HCT116 (cell line): ENCODE results near the gene IRF2. TPM values are rescaled to one million over a fixed set of nuclear protein-coding genes. Genes with fewer than 3 reads are reported as not detected.

Source experiments
- ATAC-seq: fragments of 200-7000 bp; cut with Tn5 transposase; 2 replicates; pipeline ENCODE4 v1.9.1; 2020; ENCODE audit warnings: mild to moderate bottlenecking, moderate library complexity
- BruUV-seq: library from RNA; stranded (reverse); fragments of 400-500 nt; replicated peaks from 2 replicates; lab custom pipeline; 2021; lab: Mats Ljungman, UMichigan
- CTCF ChIA-PET: fragments of 300-600 bp; sonication (Branson Sonifier 250); formaldehyde crosslinking; loops from one replicate; lab custom pipeline; 2021; ENCODE audit warnings: antibody characterized with exemption; lab: Charles Lee
- POLR2A ChIA-PET: fragments of 300-600, 350-600 bp; sonication (Branson Sonifier 250); formaldehyde crosslinking; loops from one replicate; lab custom pipeline; 2021; ENCODE audit warnings: antibody characterized with exemption; lab: Charles Lee
- RAD21 ChIA-PET, 2 experiments: fragments of 300-600 bp; sonication (Branson Sonifier 250); formaldehyde crosslinking; loops; one replicate each; lab custom pipeline; 2023; ENCODE audit warnings: low total read pairs in 2 of 2; ENCODE audit not compliant: uncharacterized antibody in 2 of 2, unreplicated experiment in 2 of 2, low non-redundant PET in 1 of 2; lab: Charles Lee
- DNase-seq: peaks from one replicate; pipeline ENCODE4 v3.0.0-alpha.2; 2010; ENCODE audit warnings: low read depth, low spot score
- H2AFZ ChIP-seq: fragments of 200-600 bp; shearing (Covaris generic), sonication (generic); 2 replicates; pipeline ENCODE4 v1.6.1; 2017; ENCODE audit warnings: low read depth, mixed run types, mixed read lengths, antibody characterized with exemption, low read length; ENCODE audit not compliant: poor library complexity, severe bottlenecking
- H3K27ac ChIP-seq: 2 replicates; pipeline ENCODE4 v1.5.1; 2012; ENCODE audit warnings: low read depth, low read length
- H3K27me3 ChIP-seq: fragments of 200-600 bp; sonication (generic); 2 replicates; pipeline ENCODE4 v1.6.1; 2016; ENCODE audit warnings: mixed run types, low read length, mixed read lengths; ENCODE audit not compliant: insufficient read depth
- H3K36me3 ChIP-seq, 2 experiments: fragments of 200-500 bp in 1 of 2; fragments of 200-600 bp in 1 of 2; sonication (Bioruptor generic) in 1 of 2; sonication (generic) in 1 of 2; 2 replicates each; pipeline versions ENCODE4 v1.5.1 to v1.6.1; 2014 to 2016; ENCODE audit warnings: low read length in 2 of 2, inconsistent platforms in 1 of 2, mixed read lengths in 1 of 2, mixed run types in 1 of 2; ENCODE audit not compliant: insufficient read depth in 2 of 2, control insufficient read depth in 1 of 2
- H3K4me1 ChIP-seq, 2 experiments: fragments of 200-600 bp in 1 of 2; sonication (generic) in 1 of 2; 2 replicates each; pipeline versions ENCODE4 v1.5.1 to v1.6.1; 2012 to 2017; ENCODE audit warnings: low read length in 2 of 2, inconsistent platforms in 1 of 2, mild to moderate bottlenecking in 1 of 2, mixed read lengths in 1 of 2, mixed run types in 1 of 2, moderate library complexity in 1 of 2; ENCODE audit not compliant: insufficient read depth in 2 of 2, control insufficient read depth in 1 of 2
- H3K4me2 ChIP-seq: fragments of 200-600 bp; sonication (generic); 2 replicates; pipeline ENCODE4 v1.6.1; 2017; ENCODE audit warnings: mixed run types, low read length, mixed read lengths
- H3K4me3 ChIP-seq, 2 experiments: fragments of 200-600 bp in 1 of 2; sonication (generic) in 1 of 2; replicated peaks in 1 of 2; 2 replicates each; pipeline ENCODE4 v1.5.1; 2011 to 2016; ENCODE audit warnings: low read length in 2 of 2, control low read depth in 1 of 2, low read depth in 1 of 2, mild to moderate bottlenecking in 1 of 2, mixed read lengths in 1 of 2, mixed run types in 1 of 2
- H3K79me2 ChIP-seq: fragments of 200-600 bp; sonication (generic); 2 replicates; pipeline ENCODE4 v1.6.1; 2017; ENCODE audit warnings: mild to moderate bottlenecking, mixed run types, low read length, moderate library complexity, mixed read lengths; ENCODE audit not compliant: insufficient read depth
- H3K9ac ChIP-seq: fragments of 200-600 bp; sonication (generic); 2 replicates; pipeline ENCODE4 v1.6.1; 2016; ENCODE audit warnings: low read length, mixed read lengths
- H3K9me2 ChIP-seq: fragments of 200-600 bp; sonication (generic), shearing (Covaris generic); 2 replicates; pipeline ENCODE4 v1.6.1; 2017; ENCODE audit warnings: mixed run types, mild to moderate bottlenecking, moderate library complexity; ENCODE audit not compliant: insufficient read depth
- H3K9me3 ChIP-seq, 2 experiments: fragments of 200-500 bp in 1 of 2; fragments of 200-600 bp in 1 of 2; sonication (Bioruptor generic) in 1 of 2; sonication (generic) in 1 of 2; 2 replicates each; pipeline ENCODE4 v1.6.1; 2014 to 2017; ENCODE audit warnings: low read length in 2 of 2, mixed read lengths in 2 of 2, inconsistent platforms in 1 of 2, low read depth in 1 of 2, mild to moderate bottlenecking in 1 of 2, mixed run types in 1 of 2, moderate library complexity in 1 of 2; ENCODE audit not compliant: control insufficient read depth in 1 of 2, insufficient read depth in 1 of 2
- H4K20me1 ChIP-seq: fragments of 200-600 bp; sonication (generic), shearing (Covaris generic); 2 replicates; pipeline ENCODE4 v1.6.1; 2017; ENCODE audit warnings: mixed run types, mild to moderate bottlenecking, moderate library complexity; ENCODE audit not compliant: insufficient read depth
- CBX3 ChIP-seq: IDR thresholded peaks from 2 replicates; pipeline ENCODE4 v1.6.1; 2012; ENCODE audit warnings: low read depth
- CEBPB ChIP-seq: IDR thresholded peaks from 2 replicates; pipeline ENCODE4 v1.6.1; 2012; ENCODE audit warnings: low read depth
- EGR1 ChIP-seq: IDR thresholded peaks from 2 replicates; pipeline ENCODE4 v1.6.1; 2012; ENCODE audit warnings: low read depth
- EZH2 ChIP-seq: fragments of 200-600 bp; sonication (generic); IDR thresholded peaks from 2 replicates; pipeline ENCODE4 v1.6.1; 2017; ENCODE audit warnings: antibody characterized with exemption, mixed run types
- EZH2phosphoT487 ChIP-seq: fragments of 200-600 bp; IDR thresholded peaks from 2 replicates; pipeline ENCODE4 v1.6.1; 2018; ENCODE audit warnings: antibody characterized with exemption, borderline replicate concordance
- FOSL1 ChIP-seq: IDR thresholded peaks from 2 replicates; pipeline ENCODE4 v1.6.1; 2012; ENCODE audit warnings: low read depth
- JUND ChIP-seq: IDR thresholded peaks from 2 replicates; pipeline ENCODE4 v1.6.1; 2012
- POLR2A ChIP-seq: IDR thresholded peaks from 2 replicates; pipeline ENCODE4 v1.7.0; 2011; ENCODE audit warnings: borderline replicate concordance; ENCODE audit not compliant: insufficient read depth, insufficient read length; ENCODE audit errors: extremely low read depth
- POLR2AphosphoS5 ChIP-seq: IDR thresholded peaks from 2 replicates; pipeline ENCODE4 v1.6.1; 2011; ENCODE audit warnings: mild to moderate bottlenecking, low read depth, low read length, moderate library complexity
- RAD21 ChIP-seq: IDR thresholded peaks from 2 replicates; pipeline ENCODE4 v1.6.1; 2012; ENCODE audit warnings: low read depth, mild to moderate bottlenecking
- SRF ChIP-seq: IDR thresholded peaks from 2 replicates; pipeline ENCODE4 v1.6.1; 2012; ENCODE audit warnings: low read depth
- TCF7L2 ChIP-seq: IDR thresholded peaks from 2 replicates; pipeline ENCODE4 v1.7.0; 2011; ENCODE audit warnings: borderline replicate concordance, inconsistent platforms; ENCODE audit not compliant: insufficient read depth, insufficient read length; ENCODE audit errors: extremely low read depth
- YY1 ChIP-seq: IDR thresholded peaks from 2 replicates; pipeline ENCODE4 v1.6.1; 2011; ENCODE audit warnings: low read length, low read depth, moderate library complexity, mild to moderate bottlenecking; ENCODE audit not compliant: insufficient replicate concordance; ENCODE audit errors: extremely low read depth
- ZFX ChIP-seq: fragments of 450-650 bp; IDR thresholded peaks from 2 replicates; pipeline ENCODE4 v1.6.1; 2017
- ZNF274 ChIP-seq: fragments of 200-500 bp; sonication (Bioruptor generic); IDR thresholded peaks from 2 replicates; pipeline ENCODE4 v1.6.1; 2014; ENCODE audit warnings: mild to moderate bottlenecking, low read depth, low read length, inconsistent platforms
- intact Hi-C: fragments of 100-400 bp; cut with micrococcal nuclease; formaldehyde crosslinking; loops from 2 replicates; pipeline ENCODE4 v1.10.0; 2022
- total RNA-seq: library from RNA; stranded (reverse); gene quantifications from one replicate; pipeline ENCODE4 v1.2.1, GENCODE V29; 2021; ENCODE audit not compliant: unreplicated experiment
- TF ChIP-seq, protein P1 (sequence below): IDR thresholded peaks from 2 replicates; pipeline ENCODE4 v1.6.1; 2012
- TF ChIP-seq, protein P2 (sequence below): IDR thresholded peaks from 2 replicates; pipeline ENCODE4 v1.6.1; 2012; ENCODE audit warnings: low read depth

The IRF2 gene
- total RNA-seq, 1 experiment from 2014 or later, result 10.6 TPM

- POLR2A ChIA-PET, result no interaction called here
- H3K9me2 ChIP-seq, result no peaks in the 10 kb centered on the region
- TF ChIP-seq, protein P1, sequence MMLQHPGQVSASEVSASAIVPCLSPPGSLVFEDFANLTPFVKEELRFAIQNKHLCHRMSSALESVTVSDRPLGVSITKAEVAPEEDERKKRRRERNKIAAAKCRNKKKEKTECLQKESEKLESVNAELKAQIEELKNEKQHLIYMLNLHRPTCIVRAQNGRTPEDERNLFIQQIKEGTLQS, result no peak
- TF ChIP-seq SRF (no peak), EGR1 (no peak), POLR2AphosphoS5 (no peak), CEBPB (no peak), EZH2phosphoT487 (no peak), ZFX (no peak), JUND (no peak), RAD21 (no peak), POLR2A (no peak), EZH2 (no peak), CBX3 (no peak), TCF7L2 (no peak), YY1 (no peak), ZNF274 (no peak), FOSL1 (no peak)
- TF ChIP-seq, protein P2, sequence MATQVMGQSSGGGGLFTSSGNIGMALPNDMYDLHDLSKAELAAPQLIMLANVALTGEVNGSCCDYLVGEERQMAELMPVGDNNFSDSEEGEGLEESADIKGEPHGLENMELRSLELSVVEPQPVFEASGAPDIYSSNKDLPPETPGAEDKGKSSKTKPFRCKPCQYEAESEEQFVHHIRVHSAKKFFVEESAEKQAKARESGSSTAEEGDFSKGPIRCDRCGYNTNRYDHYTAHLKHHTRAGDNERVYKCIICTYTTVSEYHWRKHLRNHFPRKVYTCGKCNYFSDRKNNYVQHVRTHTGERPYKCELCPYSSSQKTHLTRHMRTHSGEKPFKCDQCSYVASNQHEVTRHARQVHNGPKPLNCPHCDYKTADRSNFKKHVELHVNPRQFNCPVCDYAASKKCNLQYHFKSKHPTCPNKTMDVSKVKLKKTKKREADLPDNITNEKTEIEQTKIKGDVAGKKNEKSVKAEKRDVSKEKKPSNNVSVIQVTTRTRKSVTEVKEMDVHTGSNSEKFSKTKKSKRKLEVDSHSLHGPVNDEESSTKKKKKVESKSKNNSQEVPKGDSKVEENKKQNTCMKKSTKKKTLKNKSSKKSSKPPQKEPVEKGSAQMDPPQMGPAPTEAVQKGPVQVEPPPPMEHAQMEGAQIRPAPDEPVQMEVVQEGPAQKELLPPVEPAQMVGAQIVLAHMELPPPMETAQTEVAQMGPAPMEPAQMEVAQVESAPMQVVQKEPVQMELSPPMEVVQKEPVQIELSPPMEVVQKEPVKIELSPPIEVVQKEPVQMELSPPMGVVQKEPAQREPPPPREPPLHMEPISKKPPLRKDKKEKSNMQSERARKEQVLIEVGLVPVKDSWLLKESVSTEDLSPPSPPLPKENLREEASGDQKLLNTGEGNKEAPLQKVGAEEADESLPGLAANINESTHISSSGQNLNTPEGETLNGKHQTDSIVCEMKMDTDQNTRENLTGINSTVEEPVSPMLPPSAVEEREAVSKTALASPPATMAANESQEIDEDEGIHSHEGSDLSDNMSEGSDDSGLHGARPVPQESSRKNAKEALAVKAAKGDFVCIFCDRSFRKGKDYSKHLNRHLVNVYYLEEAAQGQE, result no peak
- H2AFZ ChIP-seq, result no peak overlapping the region
- no peak overlapping the region for H3K4me3 ChIP-seq
- peaks cover 0 to 2% of the 10 kb centered on the region in 2 experiments; a peak in 1 of 4 replicates for H3K4me1 ChIP-seq
- no TSS peak for BruUV-seq
- no peaks in the 10 kb centered on the region for H3K36me3 ChIP-seq
- intact Hi-C loops, result no loop called here
- CTCF ChIA-PET, result no interaction called here
- H3K79me2 ChIP-seq, result no peaks in the 10 kb centered on the region
- DNase-seq (no peak), ATAC-seq (no peak)
- H3K9me3 ChIP-seq, result no peaks in the 10 kb centered on the region
- RAD21 ChIA-PET, result no interaction called here
- no peaks in the 10 kb centered on the region for H4K20me1 ChIP-seq
- H3K27me3 ChIP-seq, result no peaks in the 10 kb centered on the region
- H3K9ac ChIP-seq, result no peak overlapping the region
- no peak overlapping the region for H3K4me2 ChIP-seq
- H3K27ac ChIP-seq, result no peak overlapping the region
Measured at GRCh38 chr4:184450045-184450444, 24.3 kb downstream of the IRF2 start.
